Superior temporal gyrus (tissue), 1 donor: ENCODE measurements around the gene LRRC4C.
A peak's percentile ranks its signal among the peaks of the same experiment; 100 is the strongest.

Experiments
- DNase-seq: peaks from one replicate; pipeline ENCODE4 v3.0.0-alpha.2; 2016; ENCODE audit errors: extremely low spot score

Gene LRRC4C

DNA sequence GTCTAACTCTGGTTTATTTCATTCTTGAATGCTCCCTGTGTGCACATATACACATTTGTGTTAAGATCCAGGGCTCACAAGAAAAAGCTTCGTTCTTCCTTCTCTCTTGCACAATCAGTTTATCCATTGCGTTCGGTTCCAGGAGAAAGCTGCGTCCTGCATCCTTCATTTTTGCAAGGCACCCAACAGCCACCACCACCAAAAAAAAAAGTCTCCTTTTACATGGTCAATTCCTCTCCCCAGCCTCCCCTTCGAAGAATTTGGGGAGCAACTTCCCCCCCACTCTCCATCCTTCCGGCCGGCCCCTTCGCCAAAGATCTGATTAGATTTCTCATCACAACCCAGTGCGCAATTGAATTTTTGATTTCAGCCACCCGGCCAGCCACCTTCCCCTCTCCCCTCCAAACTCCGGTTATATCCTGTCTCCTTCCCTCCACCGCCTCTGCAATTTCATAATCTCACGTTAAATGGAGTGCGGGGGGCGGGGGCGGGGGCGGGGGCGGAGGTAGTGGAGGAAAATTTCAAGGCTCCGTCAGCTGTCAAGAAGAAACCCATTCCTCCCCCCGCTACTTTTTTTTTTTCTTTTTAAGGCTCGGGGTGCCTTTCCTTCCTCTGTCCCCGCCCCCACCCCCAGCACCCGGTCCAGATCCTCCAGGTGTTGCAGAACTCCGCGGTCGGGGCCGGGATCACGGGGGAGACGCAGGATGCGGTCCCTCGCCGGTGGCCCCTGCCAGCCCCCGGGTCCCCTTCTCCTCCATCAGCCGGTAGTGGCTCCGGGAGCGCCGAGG lies 1166.5 kb downstream of the LRRC4C start:
- peak; percentile 64 for DNase-seq

DNA sequence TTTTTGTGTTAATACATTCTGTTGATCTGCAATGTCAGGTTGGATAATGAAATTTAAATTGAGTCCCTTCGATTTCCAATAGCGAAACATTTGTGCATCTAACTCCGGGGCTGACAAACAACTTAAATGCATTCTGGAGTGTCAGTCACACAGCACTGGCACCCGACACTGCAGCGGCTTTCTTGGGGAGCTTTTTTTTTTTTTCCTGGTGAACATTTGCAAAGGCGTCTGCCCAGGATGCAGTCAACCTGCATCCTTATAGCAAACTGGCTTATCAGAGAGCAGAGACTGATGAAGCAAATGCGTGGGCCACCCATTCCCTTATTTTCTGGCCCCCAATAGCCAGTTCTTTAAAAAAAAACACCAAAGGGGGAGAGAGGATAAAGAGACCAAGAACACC lies 1167.7 kb downstream of the LRRC4C start:
- peak; percentile 81 for DNase-seq

DNA sequence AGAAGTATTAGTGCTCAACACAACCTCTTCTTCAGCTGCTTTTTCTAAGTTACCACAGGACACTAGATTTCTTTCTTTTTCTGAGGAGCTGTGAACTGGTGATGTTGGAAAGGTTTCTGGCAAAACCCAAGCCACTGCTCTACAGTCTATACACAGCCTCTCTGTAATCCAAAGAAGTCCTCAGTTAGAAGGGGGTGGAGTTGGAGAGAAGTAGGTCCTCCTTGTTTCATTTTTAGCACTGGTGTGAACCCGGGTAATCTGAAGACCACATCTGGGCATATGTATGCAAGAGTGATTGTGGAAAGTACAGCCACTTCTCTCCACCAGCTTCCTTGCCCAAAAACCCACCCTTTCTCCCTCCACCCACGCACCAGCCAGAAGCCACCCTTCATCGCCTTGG lies 1168.1 kb downstream of the LRRC4C start:
- DNase-seq = no peak

DNA sequence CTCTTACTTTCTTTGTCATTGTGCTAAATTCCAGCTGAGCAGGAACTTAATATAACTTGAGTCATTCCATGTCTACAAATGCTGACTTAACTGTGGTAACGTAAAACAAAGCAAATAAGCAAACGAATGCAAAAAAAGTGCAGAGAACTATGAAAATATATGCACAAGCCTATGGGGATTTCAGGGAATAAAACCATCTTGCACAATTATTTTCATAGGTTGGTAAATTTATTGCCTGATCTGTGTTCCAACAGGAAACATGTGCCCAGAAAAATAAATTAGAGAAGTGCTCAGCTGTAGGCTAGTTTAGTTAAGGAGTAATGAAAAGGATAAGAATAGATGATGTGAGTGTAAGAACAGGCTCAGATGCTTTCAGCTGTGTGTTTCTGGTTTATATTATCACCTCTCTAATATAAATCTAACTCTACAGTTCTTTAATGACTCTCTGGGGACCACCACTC lies 1169.3 kb downstream of the LRRC4C start:
- peak; percentile 73 for DNase-seq

DNA sequence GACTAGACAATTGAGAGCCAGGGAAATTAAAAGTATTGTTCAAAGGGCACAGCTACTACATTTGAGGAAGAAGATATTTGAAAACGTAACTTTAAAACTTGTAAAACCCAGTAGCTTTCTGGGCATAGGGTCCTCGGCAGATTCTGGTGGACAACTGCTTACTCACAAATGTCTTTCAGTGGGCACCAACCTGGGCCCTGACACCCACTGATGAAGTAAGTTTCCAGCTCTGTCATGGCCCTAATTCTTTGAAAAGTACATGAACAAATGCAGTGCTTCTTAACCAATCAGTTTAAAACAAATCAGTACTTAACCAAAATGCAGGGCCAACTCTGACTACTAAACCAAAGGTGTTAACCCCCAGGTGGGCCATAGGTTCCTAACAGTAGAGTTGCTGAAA lies 1170.1 kb downstream of the LRRC4C start:
- DNase-seq = peak; percentile 68

DNA sequence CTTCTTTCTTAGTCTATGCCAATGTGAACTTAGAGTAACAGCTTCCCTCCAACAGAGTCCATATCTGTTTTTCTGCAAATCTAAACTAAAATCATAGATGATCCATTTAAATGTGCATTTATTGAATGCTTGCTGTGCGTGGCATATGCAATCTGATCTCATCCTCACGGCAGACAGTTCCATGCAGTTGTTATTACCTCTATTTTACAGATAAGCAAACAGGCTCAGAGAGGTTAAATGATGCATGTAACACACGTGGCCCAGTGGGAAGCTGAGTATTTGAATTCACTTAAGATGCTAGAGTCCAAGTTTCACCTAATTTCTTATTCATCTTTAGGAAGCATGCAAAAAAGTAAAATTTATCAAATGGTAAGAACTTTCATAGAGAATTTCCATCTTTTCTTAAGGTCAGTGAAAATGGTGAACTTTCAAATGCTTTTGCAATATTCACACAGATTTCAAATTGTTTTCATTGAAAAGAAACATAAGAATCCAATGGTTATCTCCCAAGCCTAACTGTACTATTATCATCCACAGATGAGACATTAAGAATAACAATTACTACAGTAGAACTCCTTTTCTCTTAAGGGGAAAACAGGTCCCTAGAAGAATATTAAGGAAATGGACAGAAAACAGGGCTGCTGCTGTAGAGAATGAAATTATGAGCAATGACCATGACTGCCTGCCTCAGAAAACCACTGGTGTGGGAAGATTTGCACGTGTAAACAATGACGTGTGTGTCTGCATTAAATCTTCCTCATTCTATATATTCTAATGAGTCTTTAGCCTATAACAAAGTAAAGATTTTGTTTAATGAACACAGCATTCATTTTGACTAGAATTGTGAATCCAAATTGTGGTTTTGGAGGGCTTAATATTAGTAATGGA lies 1171.3 kb downstream of the LRRC4C start:
- DNase-seq = no peak

DNA sequence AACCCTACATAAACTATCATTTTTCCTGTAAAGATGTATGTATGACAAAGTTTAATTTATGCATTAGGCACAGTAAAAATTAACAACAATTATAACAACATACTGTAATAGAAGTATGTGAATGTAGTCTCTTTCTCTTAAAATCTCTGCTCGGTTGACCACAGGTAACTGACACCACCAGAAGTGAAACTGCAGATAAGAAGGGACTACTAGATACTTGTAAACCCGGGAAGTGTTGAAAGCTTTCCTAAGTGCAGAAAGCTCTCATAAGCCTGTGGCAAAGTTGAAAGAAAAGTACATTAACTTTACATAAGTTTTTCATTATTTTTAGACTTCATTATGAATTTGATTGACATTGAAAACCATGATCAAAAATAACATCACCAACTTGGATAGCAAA lies 1173.3 kb downstream of the LRRC4C start:
- no peak for DNase-seq

DNA sequence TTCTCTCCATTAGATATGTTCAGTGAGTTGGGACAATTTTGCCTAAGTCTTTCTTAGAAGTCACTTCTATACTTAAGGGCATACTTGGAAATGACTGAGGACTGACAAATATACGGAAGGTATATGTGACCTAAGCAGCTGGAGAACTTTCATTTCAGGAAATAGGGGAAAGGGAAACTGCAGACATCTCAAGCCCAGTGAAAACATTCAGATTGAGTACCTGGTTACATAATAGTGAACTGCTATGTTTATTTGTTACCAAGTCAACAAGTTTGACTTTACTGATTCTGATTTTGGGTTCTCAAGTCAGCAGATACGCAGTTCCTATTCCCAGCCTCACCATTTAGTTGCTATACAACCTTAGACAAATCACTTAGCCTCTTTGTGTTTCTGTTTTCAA lies 1173.9 kb downstream of the LRRC4C start:
- no peak for DNase-seq

DNA sequence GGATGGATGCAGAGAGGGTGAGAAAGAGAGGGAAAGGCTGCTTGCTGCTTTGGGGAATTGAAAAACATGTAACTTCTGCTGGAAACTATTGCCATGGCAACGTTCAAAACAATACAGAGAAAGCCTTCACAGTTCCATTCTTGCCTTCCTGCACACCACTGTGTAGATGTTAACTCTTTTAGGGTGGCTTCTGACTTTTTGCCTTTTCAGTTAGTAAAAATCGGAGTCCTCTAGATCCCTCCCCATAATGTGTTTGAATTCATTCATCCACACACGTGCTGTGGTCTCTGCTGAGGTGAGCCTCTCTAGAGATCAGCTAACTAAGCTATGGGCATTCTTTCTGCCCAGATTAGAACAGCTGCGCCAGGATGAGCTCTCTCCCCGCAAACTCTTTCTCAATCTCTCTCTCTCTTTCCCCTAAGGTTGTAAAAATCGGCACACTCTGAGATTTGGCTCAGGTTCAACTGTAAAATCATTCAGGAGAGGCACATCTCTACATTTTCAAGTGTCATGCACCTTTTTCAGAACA lies 1178.3 kb downstream of the LRRC4C start:
- no peak for DNase-seq

DNA sequence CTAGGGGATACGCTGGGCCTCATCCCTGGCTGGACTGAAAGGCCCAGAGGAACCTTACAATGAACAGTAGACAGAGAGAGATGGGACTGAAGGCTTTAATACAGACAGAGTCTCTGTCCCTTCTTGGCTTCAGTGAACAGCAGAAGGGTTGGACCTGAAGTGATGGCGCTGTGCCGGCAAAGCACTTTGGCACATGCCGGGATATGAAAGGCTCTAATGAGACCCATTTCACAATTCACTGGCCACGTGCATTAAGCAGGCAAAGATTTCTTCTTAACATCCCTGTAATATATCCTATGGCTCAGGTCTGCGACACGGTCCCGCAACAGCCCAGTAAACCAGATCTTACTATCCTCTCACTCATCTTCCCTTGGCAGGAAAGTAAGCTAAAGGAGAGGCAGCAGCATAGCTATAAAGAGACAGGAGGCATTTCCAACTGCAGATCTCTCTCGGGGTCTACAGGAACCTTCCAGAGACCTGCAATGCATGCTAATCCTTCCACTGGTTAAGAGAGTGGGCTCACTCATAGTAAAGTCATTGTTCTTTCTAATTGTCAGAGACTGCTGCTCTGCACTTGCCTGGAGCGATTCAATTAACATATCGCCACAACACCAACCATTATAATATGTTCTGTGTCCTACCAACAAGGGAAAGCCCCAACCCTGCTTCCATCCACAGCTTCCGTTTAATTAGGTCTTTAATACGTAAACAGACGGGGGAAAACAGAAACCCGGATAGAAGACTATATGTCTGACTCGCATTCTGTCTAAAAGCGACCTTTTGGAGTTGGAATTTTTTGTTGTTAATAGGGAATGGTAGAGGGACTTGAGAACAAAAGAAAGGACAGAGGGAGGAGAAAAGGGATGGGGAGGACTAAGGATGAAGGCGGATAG lies 1179.0 kb downstream of the LRRC4C start:
- DNase-seq = peak; percentile 86

DNA sequence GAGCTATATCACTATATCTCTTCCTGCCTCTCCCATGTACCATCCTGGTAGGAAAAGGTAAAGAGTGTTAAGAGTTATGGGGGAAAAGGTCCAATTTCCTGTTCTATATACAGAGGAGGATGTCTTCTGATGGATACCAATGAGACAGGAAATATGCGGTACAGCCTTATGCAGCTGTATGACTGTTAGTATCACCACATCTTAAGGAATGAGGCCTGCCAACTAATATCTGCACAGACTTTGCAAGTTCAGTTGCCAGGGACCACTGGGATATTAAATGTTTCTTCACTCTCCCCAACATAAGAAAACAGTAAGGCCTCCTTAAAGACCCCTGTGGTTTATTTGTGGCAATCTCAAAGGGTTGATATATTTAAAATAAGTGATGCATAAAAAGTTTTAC lies 1182.5 kb downstream of the LRRC4C start:
- DNase-seq = no peak

DNA sequence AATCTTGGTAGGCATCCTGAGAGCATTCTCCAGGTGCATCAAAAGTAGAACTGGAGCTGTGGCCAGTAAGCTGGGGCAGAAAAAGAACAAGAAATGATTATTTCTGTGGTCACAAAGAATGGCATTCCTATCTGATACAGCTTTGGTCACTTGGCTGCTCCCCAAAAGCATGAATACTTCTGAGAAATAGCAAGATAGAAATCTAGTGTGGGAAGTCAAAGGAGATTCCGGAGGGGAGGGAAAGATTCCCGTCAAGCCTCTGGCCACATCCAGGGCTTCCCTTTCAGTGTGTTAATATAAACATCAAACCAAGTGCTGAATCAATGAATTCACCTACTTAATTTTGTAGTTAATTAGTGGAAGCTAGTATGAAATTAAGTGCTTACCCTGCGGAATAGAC lies 1185.4 kb downstream of the LRRC4C start:
- peak; percentile 31 for DNase-seq

DNA sequence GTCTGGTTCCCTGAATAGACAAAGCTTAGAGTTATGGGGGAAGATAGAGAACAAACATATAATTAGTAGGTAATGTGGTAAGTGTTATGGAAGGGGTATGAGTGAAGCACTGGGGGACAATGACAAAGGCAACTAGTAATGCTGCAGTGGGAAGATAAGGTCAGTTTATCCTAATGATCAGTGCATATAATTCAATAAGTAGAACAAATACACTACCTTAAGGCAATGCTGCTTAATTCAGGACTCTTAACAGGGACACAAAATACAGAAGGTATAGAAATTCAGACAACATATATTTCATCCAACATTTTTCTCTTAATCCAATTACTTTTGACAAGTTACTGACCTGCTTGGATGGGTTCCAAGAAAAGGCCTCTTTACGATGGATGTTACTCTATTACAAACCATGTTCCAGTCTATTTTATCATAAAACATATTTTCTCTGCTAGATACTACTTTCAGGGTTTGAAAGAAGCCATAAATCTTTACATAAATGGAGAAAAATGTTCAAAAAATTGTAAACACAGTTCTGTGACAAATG lies 1186.2 kb downstream of the LRRC4C start:
- DNase-seq = peak; percentile 26

DNA sequence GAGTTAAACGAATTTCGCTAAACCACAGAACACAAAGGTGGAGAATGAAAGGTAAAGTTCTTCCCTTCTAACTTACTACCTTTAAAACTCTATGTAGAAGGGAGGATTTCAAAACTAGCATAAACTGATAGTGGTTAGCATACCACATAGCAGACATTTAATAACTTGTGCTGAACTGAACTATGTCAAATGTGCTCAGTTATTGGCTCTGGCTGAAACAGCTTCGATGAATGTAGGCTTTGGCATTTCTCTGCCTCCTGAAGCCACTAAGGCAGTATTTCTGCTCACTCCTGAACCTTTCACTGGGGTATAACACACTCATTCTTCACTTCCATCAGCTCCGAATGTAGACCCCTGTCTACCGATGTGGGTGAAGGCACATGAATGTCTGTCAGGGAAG lies 1188.1 kb downstream of the LRRC4C start:
- no peak for DNase-seq

DNA sequence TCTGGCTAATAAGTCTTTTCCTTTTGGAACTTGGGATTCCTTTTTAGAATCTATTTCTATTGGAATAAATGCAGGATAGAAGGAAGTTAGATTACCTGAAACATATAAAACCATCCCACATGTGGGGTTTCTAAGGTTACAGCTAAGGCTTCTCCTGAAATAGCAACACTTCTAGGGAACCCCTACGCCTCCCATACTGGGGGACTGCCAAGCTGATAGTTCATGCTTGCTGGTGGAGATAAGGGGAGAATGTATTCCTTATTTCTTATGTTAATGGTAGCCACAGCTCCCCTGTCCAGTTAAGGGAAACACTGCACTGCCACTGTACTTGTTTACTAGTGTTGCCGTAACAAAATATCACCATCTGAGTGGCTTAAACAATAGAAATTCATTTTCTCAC lies 1189.6 kb downstream of the LRRC4C start:
- DNase-seq = no peak

DNA sequence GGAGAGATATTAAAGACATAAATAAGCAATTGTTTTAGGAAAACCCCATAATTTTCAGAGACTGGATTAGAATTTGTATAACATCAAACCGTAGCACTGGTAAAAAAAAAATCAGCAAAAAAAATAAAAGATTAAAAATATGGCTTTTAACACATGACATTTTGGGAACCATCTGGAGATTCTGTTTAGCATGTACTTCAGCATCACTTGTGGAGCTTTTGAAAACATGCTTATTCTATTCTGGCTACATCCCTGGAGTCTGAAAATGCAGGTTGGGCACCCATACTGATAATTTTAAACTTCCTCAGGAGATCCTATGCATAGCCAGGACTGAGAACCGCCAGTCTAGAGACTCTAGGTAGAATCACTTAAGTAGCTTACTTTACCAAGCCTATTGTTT lies 1190.9 kb downstream of the LRRC4C start:
- no peak for DNase-seq

DNA sequence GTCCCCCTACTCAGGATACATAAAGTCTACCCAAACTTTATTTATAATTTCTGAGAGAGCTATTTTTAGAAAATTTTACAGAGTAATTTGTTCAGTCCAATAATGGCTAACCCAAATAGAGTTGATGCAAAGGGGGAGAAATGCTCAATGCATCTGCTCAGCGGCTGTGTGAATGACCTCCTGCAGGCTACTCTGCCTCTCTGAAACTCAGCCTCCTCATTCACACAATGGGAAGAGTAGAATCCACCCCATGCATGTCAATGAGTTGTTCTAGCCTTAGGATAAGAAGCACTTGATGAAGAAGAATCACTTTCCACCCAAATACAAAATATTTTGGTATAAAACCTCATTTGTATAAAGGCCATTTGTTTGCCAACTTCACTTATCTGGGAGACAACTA lies 1204.0 kb downstream of the LRRC4C start:
- DNase-seq = no peak

DNA sequence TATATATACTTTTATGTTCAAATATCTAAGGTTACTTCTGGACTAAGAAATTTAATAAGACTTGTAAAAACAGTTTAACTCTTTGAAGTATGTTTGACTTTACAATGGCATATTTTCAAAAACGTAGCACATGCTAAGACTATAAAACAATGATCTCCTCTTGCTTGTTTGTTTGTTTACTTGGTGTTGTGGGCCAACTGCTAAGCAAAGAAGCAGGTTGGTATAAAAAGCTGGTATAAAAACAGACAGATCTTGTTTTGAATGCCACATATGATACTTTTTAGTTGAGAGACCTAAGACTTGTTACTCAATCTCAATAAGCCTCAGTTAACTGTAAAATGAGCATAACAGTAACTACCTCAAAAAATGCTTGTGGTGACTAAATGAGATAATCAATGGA lies 1206.3 kb downstream of the LRRC4C start:
- DNase-seq = no peak

DNA sequence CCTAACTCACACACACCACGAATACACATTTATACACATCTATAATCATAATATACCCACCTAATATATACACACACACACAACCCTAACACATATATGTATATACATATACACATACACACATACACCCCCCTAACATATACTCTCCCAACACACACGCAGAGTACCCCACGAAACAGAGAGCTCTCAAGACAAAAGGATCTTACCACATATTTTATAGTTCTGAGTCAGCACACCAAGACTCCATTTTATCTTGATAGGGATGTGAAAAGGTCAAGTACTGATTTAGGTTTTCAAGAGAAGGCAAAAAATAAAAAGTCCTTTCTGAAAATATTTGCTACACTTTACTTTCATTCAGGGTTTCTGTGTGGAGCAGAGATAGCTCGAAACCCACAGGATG lies 1207.2 kb downstream of the LRRC4C start:
- no peak for DNase-seq

DNA sequence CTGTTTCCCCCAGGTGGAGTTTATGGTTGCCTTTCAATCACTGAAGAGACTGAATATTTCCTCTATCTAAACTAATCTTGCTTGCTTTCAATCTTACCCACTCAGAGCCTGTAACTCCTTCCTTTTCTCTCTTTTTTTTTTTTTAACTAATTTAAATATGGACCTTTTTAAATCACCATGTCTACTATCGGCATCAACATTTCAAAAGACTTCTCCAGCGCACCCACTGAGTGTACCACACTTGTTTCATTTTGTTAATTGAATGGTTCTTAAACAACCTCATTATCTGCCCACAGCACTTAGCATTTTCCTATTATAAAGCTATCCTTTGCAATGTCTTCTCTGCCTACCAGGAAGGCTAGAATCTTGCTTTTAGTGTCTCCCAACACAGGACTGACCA lies 1212.5 kb downstream of the LRRC4C start:
- DNase-seq = no peak

DNA sequence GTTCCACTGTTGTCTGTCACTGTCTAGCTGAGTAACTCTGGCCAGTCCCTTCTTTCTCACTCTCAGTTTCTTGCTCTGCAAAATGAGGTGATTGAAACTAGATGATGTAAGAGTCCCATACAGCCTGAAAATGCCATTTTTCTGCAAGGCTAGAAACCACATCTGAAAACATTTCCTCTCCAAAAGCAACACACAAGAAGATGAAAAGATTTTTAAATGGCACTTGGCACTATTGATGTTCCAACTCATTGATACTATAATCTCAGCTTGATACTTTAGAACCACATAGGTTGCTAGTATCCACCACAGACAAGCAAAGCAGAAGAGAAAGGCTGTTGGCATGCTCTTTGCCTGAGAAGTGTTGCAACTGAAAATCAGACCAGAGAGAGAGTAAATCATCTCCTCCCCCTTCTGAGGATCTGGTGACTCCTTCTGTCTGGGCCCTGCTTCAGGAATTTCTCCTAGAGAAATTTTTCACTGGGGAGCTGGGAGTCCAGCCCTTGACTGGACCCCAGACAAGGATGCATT lies 1217.9 kb downstream of the LRRC4C start:
- no peak for DNase-seq
